GM12878 (cell line): ENCODE measurements around the gene IL10RA. TPM values are rescaled to one million over a fixed set of nuclear protein-coding genes. Genes with fewer than 3 reads are reported as not detected.

Experiments
- ATAC-seq: fragments of 200-7000 bp; cut with Tn5 transposase; 3 replicates; pipeline ENCODE4 v1.9.1; 2020; ENCODE audit warnings: mild to moderate bottlenecking, moderate library complexity
- BruUV-seq: library from RNA; stranded (reverse); fragments of 400-500 nt; replicated peaks from 2 replicates; lab custom pipeline; 2021; lab: Mats Ljungman, UMichigan
- CTCF ChIA-PET: fragments of 300-600 bp; sonication (Branson Sonifier 250); formaldehyde crosslinking; extraction: SDS; loops from one replicate; lab custom pipeline; 2021; ENCODE audit warnings: inconsistent platforms; lab: Yijun Ruan, JAX
- POLR2A ChIA-PET: fragments of 350-600 bp; formaldehyde crosslinking; extraction: SDS; loops from one replicate; lab custom pipeline; 2021; ENCODE audit warnings: inconsistent platforms; lab: Charles Lee
- RAD21 ChIA-PET: fragments of 300-600 bp; sonication (Branson Sonifier 250); formaldehyde crosslinking; loops from one replicate; lab custom pipeline; 2023; ENCODE audit warnings: antibody characterized with exemption; ENCODE audit not compliant: unreplicated experiment; lab: Charles Lee
- SMC1A ChIA-PET: fragments of 300-600 bp; sonication (Branson Sonifier 250); formaldehyde crosslinking; loops from one replicate; lab custom pipeline; 2023; ENCODE audit not compliant: unreplicated experiment, uncharacterized antibody; lab: Charles Lee
- DNase-seq: peaks from one replicate; pipeline ENCODE4 v3.0.0-alpha.2; 2011; ENCODE audit warnings: low read depth, low spot score
- FAIRE-seq: peaks from 3 replicates; lab custom pipeline; 2011; peaks lifted over from hg19 to GRCh38; lab: Jason Lieb, UNC
- H2AFZ ChIP-seq: 2 replicates; pipeline ENCODE4 v1.6.0; 2011; ENCODE audit warnings: low read depth, low read length, control low read depth; ENCODE audit not compliant: control insufficient read depth
- H3K27ac ChIP-seq: 2 replicates; pipeline ENCODE4 v1.5.1; 2011; ENCODE audit warnings: control low read depth; ENCODE audit not compliant: control insufficient read depth, insufficient read depth
- H3K27me3 ChIP-seq, 2 experiments: replicated peaks in 1 of 2; 2 replicates each; pipeline versions ENCODE4 v1.6.0 to v1.6.1; 2011; ENCODE audit warnings: low read length in 1 of 2; ENCODE audit not compliant: control insufficient read depth in 2 of 2, insufficient read depth in 2 of 2
- H3K36me3 ChIP-seq, 2 experiments: 2 replicates each; pipeline ENCODE4 v1.5.1; 2011; ENCODE audit warnings: low read length in 1 of 2; ENCODE audit not compliant: control insufficient read depth in 2 of 2, insufficient read depth in 2 of 2
- H3K4me1 ChIP-seq: 2 replicates; pipeline ENCODE4 v1.6.1; 2011; ENCODE audit warnings: mild to moderate bottlenecking, low read length, moderate library complexity, mixed read lengths; ENCODE audit not compliant: control insufficient read depth, insufficient read depth
- H3K4me2 ChIP-seq: 2 replicates; pipeline ENCODE4 v1.6.0; 2011; ENCODE audit warnings: control low read depth; ENCODE audit not compliant: control insufficient read depth, insufficient read depth
- H3K4me3 ChIP-seq: fragments of 200-600 bp; sonication (generic); 2 replicates; pipeline ENCODE4 v1.5.1; 2016
- H3K79me2 ChIP-seq: 2 replicates; pipeline ENCODE4 v1.6.0; 2011; ENCODE audit warnings: low read length; ENCODE audit not compliant: control insufficient read depth, insufficient read depth
- H3K9ac ChIP-seq: 2 replicates; pipeline ENCODE4 v1.8.0; 2011; ENCODE audit warnings: low read length, control low read depth, mixed read lengths; ENCODE audit not compliant: control insufficient read depth, insufficient read depth
- H3K9me3 ChIP-seq: replicated peaks from 3 replicates; pipeline ENCODE4 v1.5.1; 2011; ENCODE audit warnings: mild to moderate bottlenecking, low read length; ENCODE audit not compliant: control insufficient read depth, insufficient read depth
- H4K20me1 ChIP-seq: 2 replicates; pipeline ENCODE4 v1.6.0; 2011; ENCODE audit not compliant: control insufficient read depth, insufficient read depth
- CBX5 ChIP-seq: sonication (generic); IDR thresholded peaks from 2 replicates; pipeline ENCODE4 v1.6.1; 2016; ENCODE audit warnings: low read depth, moderate library complexity, mild to moderate bottlenecking, inconsistent platforms
- EED ChIP-seq: sonication (generic); IDR thresholded peaks from 2 replicates; pipeline ENCODE4 v1.6.1; 2016; ENCODE audit warnings: antibody characterized with exemption, low read depth
- FOS ChIP-seq: IDR thresholded peaks from 3 replicates; pipeline ENCODE4 v1.6.1; 2011; ENCODE audit warnings: borderline replicate concordance; ENCODE audit not compliant: insufficient read length; ENCODE audit errors: extremely low read depth
- IKZF2 ChIP-seq, 2 experiments: fragments of 450-650 bp; IDR thresholded peaks; 2 replicates each; pipeline ENCODE4 v1.6.1; 2017; ENCODE audit warnings: mild to moderate bottlenecking in 2 of 2, moderate library complexity in 2 of 2
- IRF4 ChIP-seq: IDR thresholded peaks from 2 replicates; pipeline ENCODE4 v1.6.1; 2011; ENCODE audit warnings: low read depth, low read length
- KLF5 ChIP-seq: fragments of 450-650 bp; IDR thresholded peaks from 2 replicates; pipeline ENCODE4 v1.6.1; 2014; ENCODE audit warnings: mild to moderate bottlenecking; ENCODE audit not compliant: partially characterized antibody
- NR2C1 ChIP-seq: fragments of 450-650 bp; IDR thresholded peaks from 2 replicates; pipeline ENCODE4 v1.6.1; 2017; ENCODE audit warnings: antibody characterized with exemption, mild to moderate bottlenecking, moderate library complexity
- RELB ChIP-seq: fragments of 450-650 bp; IDR thresholded peaks from 2 replicates; pipeline ENCODE4 v1.6.1; 2017; ENCODE audit warnings: low read depth, mild to moderate bottlenecking, moderate library complexity
- RUNX3 ChIP-seq: IDR thresholded peaks from 2 replicates; pipeline ENCODE4 v1.6.1; 2012; ENCODE audit warnings: low read length, inconsistent platforms
- SKIL ChIP-seq: fragments of 450-650 bp; IDR thresholded peaks from 2 replicates; pipeline ENCODE4 v1.6.1; 2017; ENCODE audit warnings: mild to moderate bottlenecking, low read depth, inconsistent platforms; ENCODE audit not compliant: poor library complexity, severe bottlenecking
- SMC3 ChIP-seq: IDR thresholded peaks from 2 replicates; pipeline ENCODE4 v1.6.1; 2011; ENCODE audit warnings: low read length, improper control_type of control experiment, borderline replicate concordance
- ZBTB4 ChIP-seq: fragments of 450-650 bp; formaldehyde crosslinking; IDR thresholded peaks from 2 replicates; pipeline ENCODE4 v1.4.0; 2022; ENCODE audit warnings: mild to moderate bottlenecking, moderate library complexity
- ZZZ3 ChIP-seq: IDR thresholded peaks from 2 replicates; pipeline ENCODE4 v1.6.1; 2011; ENCODE audit warnings: low read depth; ENCODE audit not compliant: control insufficient read depth, insufficient read length
- WGBS: methylation state at CpG from one replicate; pipeline ENCODE4 v1.1.6; 2016; ENCODE audit warnings: low lambda C conversion rate; ENCODE audit not compliant: insufficient replicate concordance, insufficient coverage; ENCODE audit errors: missing lambda C conversion rate; 5-methylcytosine and 5-hydroxymethylcytosine counted together
- in situ Hi-C: fragments of 300-500 bp; cut with MboI; formaldehyde crosslinking; loops from 9 replicates; pipeline ENCODE4 v1.14.3; 2018; ENCODE audit warnings: mixed read lengths
- intact Hi-C: fragments of 100-400 bp; cut with micrococcal nuclease; formaldehyde crosslinking; loops from one replicate; pipeline ENCODE4 v1.14.2; 2022; ENCODE audit not compliant: unreplicated experiment
- polyA plus RNA-seq, 11 experiments: library from polyadenylated mRNA; depleted of rRNA in 4 of 11; unstranded in 6 of 11; stranded (reverse) in 5 of 11; fragments of >200 nt; fragmentation: Nextera tagmentation in 4 of 11; fragmentation: Illumina TruSeq in 1 of 11; extraction: Ambion mirVana in 4 of 11; extraction: Trizol in 1 of 11; gene quantifications; 1 replicate in 1 of 11; 2 replicates in 10 of 11; pipeline versions ENCODE4 v1.2.1 to v1.2.3, GENCODE V29; 2011 to 2016; ENCODE audit warnings: inconsistent platforms in 2 of 11, missing spikeins in 2 of 11, low read depth in 1 of 11
- total RNA-seq, 4 experiments: library from RNA; depleted of rRNA in 3 of 4; stranded (reverse); fragments of >200 nt in 3 of 4; fragmentation: Illumina TruSeq in 1 of 4; extraction: Trizol in 1 of 4; gene quantifications; 2 replicates each; pipeline versions ENCODE4 v1.2.1 to v1.2.3, GENCODE V29; 2013 to 2021

Gene IL10RA
- total and polyA plus RNA-seq, 10 of the 15 experiments (the other 5 are each of a cell fraction or from before 2014, with no cell fraction given), result 0.77 to 45.9 (median 9.6) TPM

- TF ChIP-seq RELB, result peak; percentile 50; the same call in 1 of the 2 replicates
- TF ChIP-seq RUNX3, result no peak
- TF ChIP-seq KLF5, result peak; percentile 63
- TF ChIP-seq CBX5, result peak; percentile 86; the same call in 1 of the 2 replicates
Measured at GRCh38 chr11:118017631-118018315, 31.6 kb downstream of the IL10RA start (continued).

- SMC1A ChIA-PET, result interaction anchor here (1.0 to 1.2 kb wide), 2 partner anchors 12 to 27 kb away, joined by 3 to 5 read pairs; no protein-coding TSS in a partner anchor
- H3K9me3 ChIP-seq, result peaks cover 17% of the 10 kb centered on the region; the same call in 2 of the 3 replicates
- H3K4me1 ChIP-seq, result peaks cover 15% of the 10 kb centered on the region
- BruUV-seq, result no TSS peak
- FAIRE-seq, result no peak
- H2AFZ ChIP-seq, result no peak overlapping the region
- no peaks in the 10 kb centered on the region for H3K36me3 ChIP-seq
- H3K4me3 ChIP-seq, result no peak overlapping the region
- CTCF ChIA-PET, result interaction anchor here (0.8 kb wide), 1 partner anchor 30 kb away, joined by 4 read pairs; no protein-coding TSS in a partner anchor
- intact Hi-C loops, result no loop called here
- no peak for ATAC-seq
- DNase-seq, result no peak
- no peaks in the 10 kb centered on the region for H3K79me2 ChIP-seq
- H3K4me2 ChIP-seq, result no peak overlapping the region
- no peaks in the 10 kb centered on the region for H4K20me1 ChIP-seq
- WGBS, result 48% methylated on average over 2 of the region's 2 CpGs
- H3K9ac ChIP-seq, result no peak overlapping the region
- in situ Hi-C loops, result no loop called here
- RAD21 ChIA-PET, result interaction anchor here (1.7 kb wide), 1 partner anchor 71 kb away, joined by 5 read pairs; no protein-coding TSS in a partner anchor
- no peak overlapping the region for H3K27ac ChIP-seq
- no peaks in the 10 kb centered on the region for H3K27me3 ChIP-seq
- POLR2A ChIA-PET, result no interaction called here
- TF ChIP-seq SMC3 (no peak), FOS (no peak), ZBTB4 (CRISPR knock-in tag) (no peak), NR2C1 (no peak), SKIL (no peak), ZZZ3 (no peak), IRF4 (no peak), EED (no peak), RELB (no peak), IKZF2 (IDR thresholded peaks at IDR 0.05) (no peak)
Measured at GRCh38 chr11:118018401-118018800, 32.2 kb downstream of the IL10RA start.
